Caco-2 (cell line): ENCODE results near the gene TEX54. TPM values are rescaled to one million over a fixed set of nuclear protein-coding genes. Genes with fewer than 3 reads are reported as not detected.
"Not testable (repeated sequence)": the region's sequence is repeated elsewhere in the genome, so short reads cannot be mapped to it uniquely, and the experiment has no call there.

ENCODE experiments used
- BruUV-seq: library from RNA; stranded (reverse); fragments of 400-500 nt; replicated peaks from 2 replicates; lab custom pipeline; 2021; lab: Mats Ljungman, UMichigan
- CTCF ChIA-PET: fragments of 300-600 bp; sonication (Branson Sonifier 250); formaldehyde crosslinking; loops from one replicate; lab custom pipeline; 2022; ENCODE audit warnings: antibody characterized with exemption; lab: Charles Lee
- POLR2A ChIA-PET: fragments of 300-600 bp; sonication (Branson Sonifier 250); formaldehyde crosslinking; loops from one replicate; lab custom pipeline; 2022; ENCODE audit warnings: antibody characterized with exemption; lab: Charles Lee
- DNase-seq, 2 experiments: peaks; one replicate each; pipeline versions ENCODE4 v3.0.0 to v3.0.0-alpha.2; 2020 to 2022
- H3K27me3 ChIP-seq: replicated peaks from 2 replicates; pipeline ENCODE4 v1.6.0; 2011; ENCODE audit warnings: low read length; ENCODE audit not compliant: control insufficient read depth, insufficient read depth
- H3K36me3 ChIP-seq: 2 replicates; pipeline ENCODE4 v1.5.1; 2011; ENCODE audit warnings: low read length; ENCODE audit not compliant: control insufficient read depth, insufficient read depth
- H3K4me1 ChIP-seq: fragments of 250-450 bp; sonication (Bioruptor Pico); 2 replicates; pipeline ENCODE4 v1.5.1; 2020; ENCODE audit warnings: mild to moderate bottlenecking
- H3K4me3 ChIP-seq: 2 replicates; pipeline ENCODE4 v1.5.1; 2011; ENCODE audit warnings: low read depth, mild to moderate bottlenecking, control low read depth, low read length
- H3K9me3 ChIP-seq: fragments of 250-450 bp; sonication (Bioruptor Pico); 2 replicates; pipeline ENCODE4 v1.5.1; 2020; ENCODE audit warnings: mild to moderate bottlenecking, moderate library complexity
- H3K27ac Mint-ChIP-seq: one replicate; pipeline ENCODE4 v1.8.0; 2022; ENCODE audit warnings: mixed read lengths; ENCODE audit not compliant: unreplicated experiment
- H3K27me3 Mint-ChIP-seq: one replicate; pipeline ENCODE4 v1.8.0; 2022; ENCODE audit warnings: mixed read lengths; ENCODE audit not compliant: insufficient read depth, unreplicated experiment
- H3K36me3 Mint-ChIP-seq: one replicate; pipeline ENCODE4 v1.8.0; 2022; ENCODE audit warnings: mild to moderate bottlenecking, mixed read lengths; ENCODE audit not compliant: insufficient read depth, unreplicated experiment
- H3K4me1 Mint-ChIP-seq: one replicate; pipeline ENCODE4 v1.8.0; 2022; ENCODE audit warnings: low read depth, mixed read lengths; ENCODE audit not compliant: unreplicated experiment
- H3K4me3 Mint-ChIP-seq: one replicate; pipeline ENCODE4 v1.8.0; 2022; ENCODE audit warnings: mild to moderate bottlenecking, moderate library complexity, mixed read lengths; ENCODE audit not compliant: unreplicated experiment
- H3K9me3 Mint-ChIP-seq: one replicate; pipeline ENCODE4 v1.8.0; 2022; ENCODE audit warnings: mixed read lengths; ENCODE audit not compliant: unreplicated experiment
- intact Hi-C: fragments of 100-400 bp; cut with micrococcal nuclease; formaldehyde crosslinking; loops from one replicate; pipeline ENCODE4 v1.10.0; 2022; ENCODE audit not compliant: unreplicated experiment
- total RNA-seq: library from RNA; stranded (reverse); gene quantifications from 2 replicates; pipeline ENCODE4 v1.2.3, GENCODE V29; 2022
- TF ChIP-seq, protein P1 (sequence below), 2 experiments: fragments of 200-600 bp in 1 of 2; IDR thresholded peaks; 1 replicate in 1 of 2; 2 replicates in 1 of 2; pipeline versions ENCODE4 v1.5.1 to v1.8.0; 2011 to 2022; ENCODE audit warnings: antibody characterized with exemption in 1 of 2, control low read depth in 1 of 2, inconsistent platforms in 1 of 2, low read depth in 1 of 2, low read length in 1 of 2, mild to moderate bottlenecking in 1 of 2, moderate library complexity in 1 of 2; ENCODE audit not compliant: insufficient read depth in 1 of 2, severe bottlenecking in 1 of 2, unreplicated experiment in 1 of 2

The TEX54 gene
- total RNA-seq, 1 experiment from 2014 or later: 0.95 TPM

DNA sequence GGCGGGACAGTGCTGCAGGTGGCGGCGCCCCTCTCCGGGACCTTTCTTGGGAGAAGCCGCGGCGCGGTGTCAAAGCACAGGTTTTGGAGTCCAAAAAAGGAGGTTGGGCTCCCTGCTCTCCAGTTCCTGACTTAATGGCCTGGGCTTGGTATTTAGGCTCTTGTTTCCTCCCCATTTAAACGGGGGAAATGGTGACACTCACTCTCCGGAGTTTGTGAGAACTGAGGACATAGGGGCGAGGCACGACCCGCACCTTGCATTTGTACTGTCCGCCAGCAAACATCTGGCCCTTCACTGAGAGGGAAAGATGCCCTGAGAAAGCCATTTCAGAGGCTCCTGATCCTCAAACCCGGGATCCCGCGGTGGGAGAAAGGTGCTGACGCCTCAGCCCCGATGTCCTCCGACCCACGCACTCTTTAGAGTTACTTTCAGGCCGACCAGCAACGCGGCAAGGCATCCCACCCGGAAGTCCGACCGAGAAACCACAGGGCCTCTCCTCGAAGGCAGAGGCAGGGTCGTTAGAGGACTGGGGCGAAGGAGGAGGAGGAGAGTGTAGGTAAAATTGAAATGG is 9.6 kb upstream of the TEX54 start:
- Mint-ChIP-seq H3K4me3 (no peak overlapping the region), H3K9me3 (no peaks in the 10 kb centered on the region), H3K4me1 (peaks cover 25% of the 10 kb centered on the region), H3K27me3 (peaks cover 2% of the 10 kb centered on the region), H3K36me3 (peaks cover 31% of the 10 kb centered on the region), H3K27ac (no peak overlapping the region)
- POLR2A ChIA-PET: interaction anchor here (0.6 to 3.0 kb wide), 12 partner anchors 10 to 89 kb away, joined by 3 to 68 read pairs (median 6); partner anchors contain the start of genes POLR2G, STX5, TEX54 and TMEM179B
- no peaks in the 10 kb centered on the region for H3K9me3 ChIP-seq
- H3K4me3 ChIP-seq: peak overlapping the region; percentile 41
- no peaks in the 10 kb centered on the region for H3K27me3 ChIP-seq
- H3K4me1 ChIP-seq: peaks cover 5% of the 10 kb centered on the region; the same call in 1 of the 2 replicates
- CTCF ChIA-PET: interaction anchor here (1.1 kb wide), 1 partner anchor 231 kb away, joined by 3 read pairs; no protein-coding TSS in a partner anchor
- TSS peak; percentile 92 for BruUV-seq
- H3K36me3 ChIP-seq: no peaks in the 10 kb centered on the region; the same call in 1 of the 2 replicates
- intact Hi-C loops: loop anchor here (1.0 to 2.0 kb wide), 4 partner anchors 8 to 39 kb away; no protein-coding TSS in a partner anchor
- TF ChIP-seq, protein P1, sequence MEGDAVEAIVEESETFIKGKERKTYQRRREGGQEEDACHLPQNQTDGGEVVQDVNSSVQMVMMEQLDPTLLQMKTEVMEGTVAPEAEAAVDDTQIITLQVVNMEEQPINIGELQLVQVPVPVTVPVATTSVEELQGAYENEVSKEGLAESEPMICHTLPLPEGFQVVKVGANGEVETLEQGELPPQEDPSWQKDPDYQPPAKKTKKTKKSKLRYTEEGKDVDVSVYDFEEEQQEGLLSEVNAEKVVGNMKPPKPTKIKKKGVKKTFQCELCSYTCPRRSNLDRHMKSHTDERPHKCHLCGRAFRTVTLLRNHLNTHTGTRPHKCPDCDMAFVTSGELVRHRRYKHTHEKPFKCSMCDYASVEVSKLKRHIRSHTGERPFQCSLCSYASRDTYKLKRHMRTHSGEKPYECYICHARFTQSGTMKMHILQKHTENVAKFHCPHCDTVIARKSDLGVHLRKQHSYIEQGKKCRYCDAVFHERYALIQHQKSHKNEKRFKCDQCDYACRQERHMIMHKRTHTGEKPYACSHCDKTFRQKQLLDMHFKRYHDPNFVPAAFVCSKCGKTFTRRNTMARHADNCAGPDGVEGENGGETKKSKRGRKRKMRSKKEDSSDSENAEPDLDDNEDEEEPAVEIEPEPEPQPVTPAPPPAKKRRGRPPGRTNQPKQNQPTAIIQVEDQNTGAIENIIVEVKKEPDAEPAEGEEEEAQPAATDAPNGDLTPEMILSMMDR (IDR thresholded peaks at IDR 0.05; ENCODE audit: insufficient read depth in 1 of 2, low read depth in 1 of 2, low read length in 1 of 2, severe bottlenecking in 1 of 2, unreplicated experiment in 1 of 2): no peak
- DNase-seq: peak; percentile 68 to 78

DNA sequence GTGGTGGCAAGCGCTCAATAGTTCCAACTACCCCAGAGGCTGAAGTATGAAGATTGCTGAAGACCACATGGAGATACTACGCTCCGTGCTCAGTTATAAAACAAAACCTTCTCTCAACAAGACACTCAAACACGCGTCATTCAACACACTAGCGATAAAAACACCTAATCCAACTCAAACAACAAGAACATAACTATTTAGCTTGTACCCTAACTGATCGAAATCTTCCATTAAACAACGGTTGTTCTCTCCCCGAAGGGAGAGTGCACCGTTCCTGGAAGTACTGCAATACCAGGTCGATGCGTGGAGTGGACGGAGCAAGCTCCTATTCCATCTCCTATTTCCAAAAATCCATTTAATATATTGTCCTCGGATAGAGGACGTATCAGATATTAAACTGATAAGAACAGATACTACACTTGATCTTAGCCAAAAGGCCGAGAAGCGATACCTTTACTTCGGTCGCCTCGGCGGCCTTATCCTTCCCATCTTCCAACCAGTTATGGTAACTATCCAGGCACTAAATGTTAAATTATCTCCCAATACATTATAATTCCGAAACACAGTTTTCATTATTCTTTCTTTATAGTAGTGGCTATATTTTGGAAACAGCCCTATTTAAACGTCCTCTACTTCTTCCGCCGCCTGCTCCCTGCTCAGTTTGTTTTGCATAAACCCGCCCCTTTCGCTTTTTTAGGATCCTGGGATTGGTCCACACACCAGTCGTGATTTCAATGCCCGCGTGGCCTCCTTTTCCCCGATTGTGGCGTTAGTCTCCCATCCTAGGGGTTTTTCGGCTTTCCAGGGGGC is 8.9 kb upstream of the TEX54 start:
- H3K4me3 Mint-ChIP-seq: no peak overlapping the region
- Histone ChIP-seq H3K4me1 (no peaks in the 10 kb centered on the region), H3K4me3 (peak overlapping the region; percentile 99), H3K27me3 (no peaks in the 10 kb centered on the region), H3K9me3 (no peaks in the 10 kb centered on the region), H3K36me3 (no peaks in the 10 kb centered on the region; the same call in 1 of the 2 replicates)
- H3K9me3 Mint-ChIP-seq: no peaks in the 10 kb centered on the region
- no peak overlapping the region for H3K27ac Mint-ChIP-seq
- DNase-seq: peak; percentile 96 to 98
- H3K27me3 Mint-ChIP-seq: peaks cover 2% of the 10 kb centered on the region
- peaks cover 25% of the 10 kb centered on the region for H3K4me1 Mint-ChIP-seq
- TF ChIP-seq, protein P1 (IDR thresholded peaks at IDR 0.05; ENCODE audit: insufficient read depth in 1 of 2, low read depth in 1 of 2, low read length in 1 of 2, severe bottlenecking in 1 of 2, unreplicated experiment in 1 of 2): no peak
- ChIA-PET POLR2A (interaction anchor here (0.6 to 2.9 kb wide), 33 partner anchors 8 to 997 kb away, joined by 3 to 68 read pairs (median 8); partner anchors contain the start of genes B3GAT3, C11orf98, CSKMT and EEF1G), CTCF (interaction anchor here (0.6 to 2.1 kb wide), 8 partner anchors 10 to 114 kb away, joined by 3 to 10 read pairs (median 3); partner anchors contain the start of genes HNRNPUL2, SLC3A2, STX5 and TAF6L)
- intact Hi-C loops: loop anchor here (1.0 to 2.0 kb wide), 6 partner anchors 9 to 54 kb away; partner anchors contain the start of genes STX5, TEX54 and TMEM179B
- BruUV-seq: TSS peak; percentile 94
- peaks cover 31% of the 10 kb centered on the region for H3K36me3 Mint-ChIP-seq

DNA sequence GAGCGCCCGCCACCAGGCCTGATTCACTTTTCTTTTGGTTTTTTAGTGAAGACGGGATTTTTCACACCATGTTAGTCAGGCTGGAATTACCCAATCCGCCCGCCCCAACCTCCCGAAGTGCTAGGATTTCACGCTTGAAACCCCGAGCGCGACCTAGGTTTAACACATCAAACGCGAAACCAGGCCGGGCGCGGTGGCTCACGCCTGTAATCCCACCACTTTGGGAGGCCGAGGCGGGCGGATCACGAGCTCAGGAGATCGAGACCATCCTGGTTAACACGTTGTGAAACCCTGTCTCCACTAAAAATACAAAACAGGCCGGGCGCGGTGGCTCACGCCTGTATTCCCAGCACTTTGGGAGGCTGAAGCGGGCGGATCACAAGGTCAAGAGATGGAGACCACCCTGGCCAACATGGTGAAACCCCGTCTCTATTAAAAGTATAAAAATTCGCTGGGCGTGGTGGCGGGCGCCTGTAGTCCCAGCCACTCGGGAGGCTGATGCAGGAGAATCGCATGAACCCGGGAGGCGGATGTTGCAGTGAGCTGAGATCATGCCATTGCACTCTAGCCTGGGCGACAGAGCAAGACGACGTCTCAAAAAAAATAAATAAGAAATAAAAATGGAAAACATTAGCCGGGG is 8.2 kb upstream of the TEX54 start:
- DNase-seq: peak; percentile 75 to 88
- H3K9me3 Mint-ChIP-seq, BruUV-seq, H3K4me1 ChIP-seq, H3K27me3 Mint-ChIP-seq, H3K9me3 ChIP-seq, H3K36me3 ChIP-seq, H3K27me3 ChIP-seq, H3K4me3 Mint-ChIP-seq, H3K27ac Mint-ChIP-seq: not testable (repeated sequence)
- peaks cover 34% of the 10 kb centered on the region for H3K36me3 Mint-ChIP-seq
- ChIA-PET POLR2A (interaction anchor here (0.6 to 2.9 kb wide), 35 partner anchors 8 to 998 kb away, joined by 3 to 68 read pairs (median 8); partner anchors contain the start of genes B3GAT3, C11orf98, CSKMT and EEF1G), CTCF (interaction anchor here (0.6 to 2.1 kb wide), 8 partner anchors 9 to 114 kb away, joined by 3 to 10 read pairs (median 3); partner anchors contain the start of genes HNRNPUL2, SLC3A2, STX5 and TAF6L)
- peak overlapping the region; percentile 99 for H3K4me3 ChIP-seq
- intact Hi-C loops: loop anchor here (1.0 kb wide), 2 partner anchors 9 to 54 kb away; partner anchors contain the start of genes STX5, TEX54 and TMEM179B
- H3K4me1 Mint-ChIP-seq: peaks cover 25% of the 10 kb centered on the region
